PC-9 (cell line): ENCODE results near the gene SERPIND1. TPM values are rescaled to one million over a fixed set of nuclear protein-coding genes. Genes with fewer than 3 reads are reported as not detected.

Source experiments
- BruUV-seq: library from RNA; stranded (reverse); fragments of 400-500 nt; replicated peaks from 2 replicates; lab custom pipeline; 2021; lab: Mats Ljungman, UMichigan
- CTCF ChIA-PET: fragments of 300-600 bp; sonication (Branson Sonifier 250); formaldehyde crosslinking; loops from one replicate; lab custom pipeline; 2022; ENCODE audit warnings: antibody characterized with exemption; lab: Charles Lee
- POLR2A ChIA-PET: fragments of 300-600 bp; sonication (Branson Sonifier 250); formaldehyde crosslinking; loops from one replicate; lab custom pipeline; 2022; ENCODE audit warnings: antibody characterized with exemption; ENCODE audit not compliant: unreplicated experiment; lab: Charles Lee
- DNase-seq, 2 experiments: peaks; one replicate each; pipeline versions ENCODE4 v3.0.0 to v3.0.0-alpha.2; 2015 to 2022; ENCODE audit warnings: mixed read lengths in 1 of 2
- H2AFZ ChIP-seq: fragments of 200-600 bp; sonication (generic); 2 replicates; pipeline ENCODE4 v1.8.1; 2017; ENCODE audit warnings: antibody characterized with exemption
- H3F3A ChIP-seq: fragments of 200-600 bp; sonication (generic); 2 replicates; pipeline ENCODE4 v1.8.1; 2017; ENCODE audit warnings: antibody characterized with exemption, mild to moderate bottlenecking, low read depth; ENCODE audit not compliant: insufficient read depth
- H3K27ac ChIP-seq: fragments of 200-600 bp; sonication (generic); 2 replicates; pipeline ENCODE4 v1.6.1; 2016; ENCODE audit warnings: mixed run types
- H3K27me3 ChIP-seq: fragments of 200-600 bp; sonication (generic); 2 replicates; pipeline ENCODE4 v1.6.1; 2016; ENCODE audit warnings: low read depth, mixed run types; ENCODE audit not compliant: insufficient read depth
- H3K36me3 ChIP-seq: fragments of 200-600 bp; sonication (generic); 2 replicates; pipeline ENCODE4 v1.6.1; 2016; ENCODE audit warnings: low read depth, mixed run types
- H3K4me1 ChIP-seq: fragments of 200-600 bp; sonication (generic); replicated peaks from 2 replicates; pipeline ENCODE4 v1.6.1; 2016; ENCODE audit warnings: mixed run types; ENCODE audit not compliant: insufficient read depth
- H3K4me2 ChIP-seq: fragments of 200-600 bp; sonication (generic); 2 replicates; pipeline ENCODE4 v1.6.1; 2017; ENCODE audit warnings: mixed run types
- H3K4me3 ChIP-seq: fragments of 200-600 bp; sonication (generic); 2 replicates; pipeline ENCODE4 v1.6.1; 2016; ENCODE audit warnings: mixed run types
- H3K79me2 ChIP-seq: fragments of 200-600 bp; sonication (generic); 2 replicates; pipeline ENCODE4 v1.6.1; 2017; ENCODE audit warnings: low read depth, mixed run types
- H3K9me2 ChIP-seq: fragments of 200-600 bp; sonication (generic); 2 replicates; pipeline ENCODE4 v1.8.1; 2017; ENCODE audit warnings: mild to moderate bottlenecking; ENCODE audit not compliant: insufficient read depth
- H3K9me3 ChIP-seq: fragments of 200-600 bp; sonication (generic); 2 replicates; pipeline ENCODE4 v1.8.1; 2016; ENCODE audit warnings: low read depth; ENCODE audit not compliant: insufficient read depth
- H4K20me1 ChIP-seq: fragments of 200-600 bp; sonication (generic); 2 replicates; pipeline ENCODE4 v1.8.1; 2017; ENCODE audit not compliant: insufficient read depth
- EZH2 ChIP-seq: fragments of 200-600 bp; sonication (generic); IDR thresholded peaks from 2 replicates; pipeline ENCODE4 v1.8.0; 2017; ENCODE audit warnings: antibody characterized with exemption, low read depth
- intact Hi-C: fragments of 100-400 bp; cut with micrococcal nuclease; formaldehyde crosslinking; loops from one replicate; pipeline ENCODE4 v1.10.0; 2022; ENCODE audit not compliant: unreplicated experiment
- total RNA-seq: library from RNA; stranded (reverse); gene quantifications from 2 replicates; pipeline ENCODE4 v1.2.3, GENCODE V29; 2021
- TF ChIP-seq, protein P1 (sequence below): fragments of 200-600 bp; sonication (generic); conservative IDR thresholded peaks from 2 replicates; pipeline ENCODE4 v1.6.1; 2017; ENCODE audit warnings: mixed run types, antibody characterized with exemption, mild to moderate bottlenecking, moderate library complexity

Gene SERPIND1
- total RNA-seq, 1 experiment from 2014 or later = not detected

DNA sequence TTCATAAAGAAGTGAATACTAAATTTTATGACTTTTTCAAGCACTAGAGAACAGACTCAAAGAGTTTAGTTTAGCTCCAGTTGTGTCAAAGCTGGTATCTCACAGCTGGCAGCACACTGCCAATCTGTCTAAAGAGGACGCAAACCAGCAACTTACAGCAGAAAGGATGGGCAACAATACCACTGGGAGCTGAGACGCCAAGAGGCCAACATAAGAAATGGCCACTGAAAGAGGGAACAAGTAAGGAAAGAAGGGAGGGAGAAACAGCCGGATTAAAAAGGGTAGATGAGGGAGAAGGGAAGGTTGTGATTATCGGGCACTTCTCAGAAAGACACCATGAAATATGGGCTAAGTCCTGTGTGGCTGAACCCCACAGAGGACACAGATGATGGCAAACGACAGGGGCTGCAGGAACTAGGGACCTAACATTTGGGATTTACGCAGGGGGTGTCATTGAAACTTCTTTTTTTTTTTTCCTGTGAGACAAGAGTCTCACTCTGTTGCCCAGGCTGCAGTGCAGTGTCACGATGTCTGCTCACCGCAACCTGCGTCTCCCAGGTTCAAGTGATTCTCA lies 41.7 kb downstream of the SERPIND1 start:
- H3K79me2 ChIP-seq = no peaks in the 10 kb centered on the region
- H3K9me3 ChIP-seq = no peaks in the 10 kb centered on the region
- BruUV-seq = no TSS peak
- intact Hi-C loops = no loop called here
- H3K4me3 ChIP-seq = no peak overlapping the region
- H3K4me2 ChIP-seq = no peak overlapping the region
- POLR2A ChIA-PET = no interaction called here
- DNase-seq = no peak
- H4K20me1 ChIP-seq = no peaks in the 10 kb centered on the region
- H3K4me1 ChIP-seq = no peaks in the 10 kb centered on the region
- H3K27ac ChIP-seq = no peak overlapping the region
- H3F3A ChIP-seq = no peaks in the 10 kb centered on the region
- no peaks in the 10 kb centered on the region for H3K36me3 ChIP-seq
- H2AFZ ChIP-seq = no peak overlapping the region
- no peaks in the 10 kb centered on the region for H3K9me2 ChIP-seq
- no peaks in the 10 kb centered on the region for H3K27me3 ChIP-seq
- TF ChIP-seq EZH2 = no peak
- TF ChIP-seq, protein P1, sequence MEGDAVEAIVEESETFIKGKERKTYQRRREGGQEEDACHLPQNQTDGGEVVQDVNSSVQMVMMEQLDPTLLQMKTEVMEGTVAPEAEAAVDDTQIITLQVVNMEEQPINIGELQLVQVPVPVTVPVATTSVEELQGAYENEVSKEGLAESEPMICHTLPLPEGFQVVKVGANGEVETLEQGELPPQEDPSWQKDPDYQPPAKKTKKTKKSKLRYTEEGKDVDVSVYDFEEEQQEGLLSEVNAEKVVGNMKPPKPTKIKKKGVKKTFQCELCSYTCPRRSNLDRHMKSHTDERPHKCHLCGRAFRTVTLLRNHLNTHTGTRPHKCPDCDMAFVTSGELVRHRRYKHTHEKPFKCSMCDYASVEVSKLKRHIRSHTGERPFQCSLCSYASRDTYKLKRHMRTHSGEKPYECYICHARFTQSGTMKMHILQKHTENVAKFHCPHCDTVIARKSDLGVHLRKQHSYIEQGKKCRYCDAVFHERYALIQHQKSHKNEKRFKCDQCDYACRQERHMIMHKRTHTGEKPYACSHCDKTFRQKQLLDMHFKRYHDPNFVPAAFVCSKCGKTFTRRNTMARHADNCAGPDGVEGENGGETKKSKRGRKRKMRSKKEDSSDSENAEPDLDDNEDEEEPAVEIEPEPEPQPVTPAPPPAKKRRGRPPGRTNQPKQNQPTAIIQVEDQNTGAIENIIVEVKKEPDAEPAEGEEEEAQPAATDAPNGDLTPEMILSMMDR = no peak
- CTCF ChIA-PET = no interaction called here

DNA sequence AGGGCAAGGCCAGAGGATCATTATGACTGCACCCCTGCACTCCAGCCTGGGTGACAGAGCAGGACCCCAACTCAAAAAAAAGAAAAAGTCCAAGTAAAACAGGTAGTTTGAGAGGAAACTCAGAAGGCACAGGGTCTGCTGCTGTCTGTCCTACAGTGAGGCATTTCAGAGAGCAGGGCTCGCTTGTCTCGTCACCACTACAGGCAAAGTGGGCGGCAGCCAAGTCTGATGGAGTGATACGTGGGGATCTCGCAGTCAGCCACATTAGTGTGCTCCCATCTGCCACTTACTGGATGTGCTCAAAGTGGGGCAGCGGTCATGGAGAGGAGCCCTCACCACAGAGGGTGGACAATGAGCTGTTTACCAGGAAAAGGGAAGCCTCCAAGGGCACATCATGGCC lies 42.6 kb downstream of the SERPIND1 start:
- Histone ChIP-seq H3K4me3 (no peak overlapping the region), H4K20me1 (no peaks in the 10 kb centered on the region), H3K27ac (no peak overlapping the region), H3K27me3 (no peaks in the 10 kb centered on the region), H3K79me2 (no peaks in the 10 kb centered on the region), H3F3A (no peaks in the 10 kb centered on the region), H2AFZ (no peak overlapping the region), H3K9me3 (no peaks in the 10 kb centered on the region), H3K4me2 (no peak overlapping the region), H3K36me3 (no peaks in the 10 kb centered on the region), H3K4me1 (no peaks in the 10 kb centered on the region), H3K9me2 (no peaks in the 10 kb centered on the region)
- ChIA-PET CTCF (no interaction called here), POLR2A (no interaction called here)
- no peak for DNase-seq
- no TSS peak for BruUV-seq
- intact Hi-C loops = no loop called here
- TF ChIP-seq, protein P1 = no peak
- TF ChIP-seq EZH2 = no peak

DNA sequence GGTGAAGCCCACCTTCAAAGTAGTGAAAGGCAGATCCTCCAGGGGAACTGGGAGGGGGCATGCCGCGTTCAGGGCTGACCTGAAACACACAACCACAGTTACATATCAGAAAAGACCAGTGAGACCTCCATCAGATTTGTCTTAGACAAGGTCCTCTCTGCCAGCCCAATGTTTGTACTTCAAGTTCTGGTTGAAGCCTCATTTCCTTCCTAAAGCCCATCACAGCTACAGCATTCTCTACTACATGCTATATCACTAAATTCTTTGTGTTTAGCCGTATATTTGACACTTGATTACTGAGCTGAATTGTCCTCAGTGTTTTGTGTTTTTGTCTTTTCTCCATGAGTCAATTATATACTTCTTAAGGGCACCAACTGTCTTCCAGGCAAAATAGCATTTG lies 44.6 kb downstream of the SERPIND1 start:
- no peak overlapping the region for H2AFZ ChIP-seq
- H3K4me1 ChIP-seq = no peaks in the 10 kb centered on the region
- no peak overlapping the region for H3K4me3 ChIP-seq
- no TSS peak for BruUV-seq
- intact Hi-C loops = no loop called here
- ChIA-PET CTCF (no interaction called here), POLR2A (no interaction called here)
- no peaks in the 10 kb centered on the region for H3K36me3 ChIP-seq
- H3F3A ChIP-seq = no peaks in the 10 kb centered on the region
- no peaks in the 10 kb centered on the region for H3K27me3 ChIP-seq
- no peaks in the 10 kb centered on the region for H3K79me2 ChIP-seq
- H4K20me1 ChIP-seq = no peaks in the 10 kb centered on the region
- no peak for DNase-seq
- H3K9me3 ChIP-seq = no peaks in the 10 kb centered on the region
- H3K9me2 ChIP-seq = no peaks in the 10 kb centered on the region
- no peak overlapping the region for H3K4me2 ChIP-seq
- H3K27ac ChIP-seq = no peak overlapping the region
- TF ChIP-seq, protein P1 = no peak
- TF ChIP-seq EZH2 = no peak
